B cell (primary cell): ENCODE data around the gene HTT. TPM values are rescaled to one million over a fixed set of nuclear protein-coding genes. Genes with fewer than 3 reads are reported as not detected.

Experiments
- ATAC-seq: fragments of 200-7000 bp; cut with Tn5 transposase; one replicate; pipeline ENCODE4 v1.10.0; 2021; ENCODE audit warnings: low read depth, mild to moderate bottlenecking, moderate number of reproducible peaks, moderate library complexity
- CTCF ChIA-PET: fragments of 350-600 bp; sonication (Branson Sonifier 250); formaldehyde crosslinking; loops from one replicate; lab custom pipeline; 2021; ENCODE audit warnings: antibody characterized with exemption, inconsistent platforms; lab: Charles Lee
- POLR2A ChIA-PET: fragments of 350-600 bp; sonication (Branson Sonifier 250); formaldehyde crosslinking; loops from one replicate; lab custom pipeline; 2021; ENCODE audit warnings: antibody characterized with exemption; lab: Charles Lee
- DNase-seq: peaks from one replicate; pipeline ENCODE4 v3.0.0; 2013
- H2AFZ ChIP-seq: 2 replicates; pipeline ENCODE4 v1.6.1; 2012; ENCODE audit warnings: mild to moderate bottlenecking, low read depth, low read length; ENCODE audit not compliant: insufficient read depth, poor library complexity, severe bottlenecking
- H3K27ac ChIP-seq, 2 donors: 1 replicate in 1 of 2; 2 replicates in 1 of 2; pipeline ENCODE4 v1.5.1; 2012 to 2013; ENCODE audit warnings: low read length in 2 of 2, mild to moderate bottlenecking in 2 of 2, moderate library complexity in 1 of 2
- H3K27me3 ChIP-seq, 4 experiments: fragments of 200-600 bp in 1 of 4; sonication (generic) in 1 of 4; replicated peaks in 1 of 4; 1 replicate in 2 of 4; 2 replicates in 2 of 4; pipeline versions ENCODE4 v1.6.1 to v1.7.0; 2013 to 2016; ENCODE audit warnings: low read length in 3 of 4, mild to moderate bottlenecking in 2 of 4, mixed read lengths in 1 of 4, moderate library complexity in 1 of 4; ENCODE audit not compliant: insufficient read depth in 4 of 4, control insufficient read depth in 3 of 4; ENCODE audit errors: control extremely low read depth in 1 of 4
- H3K36me3 ChIP-seq, 2 experiments: replicated peaks in 1 of 2; 1 replicate in 1 of 2; 2 replicates in 1 of 2; pipeline versions ENCODE4 v1.6.1 to v1.7.1; 2013; ENCODE audit warnings: low read length in 1 of 2; ENCODE audit not compliant: insufficient read depth in 2 of 2, control insufficient read depth in 1 of 2; ENCODE audit errors: control extremely low read depth in 1 of 2, extremely low read depth in 1 of 2
- H3K4me1 ChIP-seq, 2 donors: fragments of 200-600 bp in 1 of 2; sonication (generic) in 1 of 2; 1 replicate in 1 of 2; 2 replicates in 1 of 2; pipeline versions ENCODE4 v1.5.1 to v1.6.1; 2013 to 2017; ENCODE audit warnings: low read length in 2 of 2; ENCODE audit not compliant: control insufficient read depth in 2 of 2, insufficient read depth in 2 of 2
- H3K4me2 ChIP-seq: replicated peaks from 2 replicates; pipeline ENCODE3; 2012; ENCODE audit warnings: mild to moderate bottlenecking, low read depth, low read length; ENCODE audit not compliant: poor library complexity, severe bottlenecking
- H3K4me3 ChIP-seq, 5 experiments: fragments of 200-600 bp in 1 of 5; sonication (generic) in 1 of 5; 1 replicate in 3 of 5; 2 replicates in 2 of 5; pipeline versions ENCODE4 v1.5.1 to v1.7.0; 2011 to 2016; ENCODE audit warnings: low read length in 4 of 5, mild to moderate bottlenecking in 4 of 5, low read depth in 2 of 5, control low read depth in 1 of 5, moderate library complexity in 1 of 5; ENCODE audit not compliant: insufficient read depth in 1 of 5; ENCODE audit errors: control extremely low read depth in 1 of 5, extremely low read depth in 1 of 5
- H3K79me2 ChIP-seq: fragments of 200-600 bp; sonication (generic); one replicate; pipeline ENCODE4 v1.6.0; 2016; ENCODE audit warnings: low read length; ENCODE audit not compliant: control insufficient read depth, insufficient read depth
- H3K9ac ChIP-seq: fragments of 200-600 bp; sonication (generic); 2 replicates; pipeline ENCODE4 v1.6.1; 2017; ENCODE audit warnings: mild to moderate bottlenecking, low read length, moderate library complexity
- H3K9me3 ChIP-seq, 3 donors: one replicate each; pipeline versions ENCODE4 v1.6.1 to v1.7.1; 2013; ENCODE audit warnings: low read length in 2 of 3; ENCODE audit not compliant: control insufficient read depth in 2 of 3, insufficient read depth in 1 of 3; ENCODE audit errors: control extremely low read depth in 1 of 3
- H4K20me1 ChIP-seq: 2 replicates; pipeline ENCODE4 v1.6.0; 2012; ENCODE audit warnings: mild to moderate bottlenecking, low read length; ENCODE audit not compliant: insufficient read depth, control insufficient read depth, poor library complexity, severe bottlenecking
- H3K27ac Mint-ChIP-seq: one replicate; pipeline ENCODE4 v1.8.0; 2021; ENCODE audit warnings: mixed read lengths
- H3K27me3 Mint-ChIP-seq: one replicate; pipeline ENCODE4 v1.8.0; 2021; ENCODE audit warnings: mixed read lengths
- H3K4me1 Mint-ChIP-seq: one replicate; pipeline ENCODE4 v1.8.0; 2021; ENCODE audit warnings: mixed read lengths
- H3K4me3 Mint-ChIP-seq: one replicate; pipeline ENCODE4 v1.8.0; 2021; ENCODE audit warnings: mixed read lengths
- H3K9me3 Mint-ChIP-seq: one replicate; pipeline ENCODE4 v1.8.0; 2022; ENCODE audit warnings: mixed read lengths; ENCODE audit not compliant: insufficient read depth
- EZH2 ChIP-seq: IDR thresholded peaks from 2 replicates; pipeline ENCODE4 v1.6.1; 2012; ENCODE audit warnings: borderline replicate concordance, low read depth, mild to moderate bottlenecking, moderate library complexity, low read length; ENCODE audit not compliant: insufficient read depth, poor library complexity, severe bottlenecking
- WGBS: methylation state at CpG from one replicate; pipeline ENCODE4 v1.1.5; 2013; ENCODE audit warnings: missing lambda C conversion rate; ENCODE audit not compliant: insufficient coverage; 5-methylcytosine and 5-hydroxymethylcytosine counted together
- intact Hi-C: fragments of 100-400 bp; cut with micrococcal nuclease; formaldehyde crosslinking; loops from one replicate; pipeline ENCODE4 v1.10.0; 2022
- polyA plus RNA-seq: library from polyadenylated mRNA; depleted of rRNA; stranded (reverse); fragments of >200 nt; gene quantifications from 2 replicates; pipeline ENCODE4 v1.2.3, GENCODE V29; 2012
- total RNA-seq, 2 donors: library from RNA; stranded (reverse); fragments of 120-200 nt in 1 of 2; gene quantifications; 1 replicate in 1 of 2; 2 replicates in 1 of 2; pipeline versions ENCODE4 v1.2.3 to v1.2.4, GENCODE V29; 2013 to 2022
- TF ChIP-seq, protein P1 (sequence below): fragments of 200-600 bp; IDR thresholded peaks from one replicate; pipeline ENCODE4 v1.8.0; 2022; ENCODE audit warnings: antibody characterized with exemption, mild to moderate bottlenecking

Gene HTT
- total and polyA plus RNA-seq, 2 donors (not counting 1 experiment from before 2014, with no cell fraction given): 52.8 to 195 TPM

DNA sequence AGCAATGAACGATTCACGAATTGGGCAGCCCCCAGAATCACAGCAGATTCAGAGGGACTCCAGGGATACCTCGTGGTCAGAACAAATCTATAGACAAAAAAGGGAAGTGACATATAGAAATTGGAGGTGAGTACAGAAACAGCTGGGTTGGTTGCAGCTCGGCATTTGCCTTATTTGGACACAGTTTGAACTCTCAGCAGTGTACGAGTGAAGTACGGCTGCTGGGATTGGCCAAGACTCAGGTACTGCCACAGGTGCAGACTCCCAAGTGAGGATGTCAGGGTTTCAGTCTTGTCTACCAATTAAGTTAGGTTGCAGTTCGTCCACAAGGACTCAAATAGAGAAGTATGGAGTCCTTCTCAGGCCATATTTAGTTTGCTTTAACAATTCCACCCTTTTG is 28.3 kb upstream of the HTT start:
- H3K9ac ChIP-seq: peak overlapping the region; percentile 29
- ATAC-seq (no peak), DNase-seq (peak; percentile 64)
- TF ChIP-seq EZH2: no peak
- TF ChIP-seq, protein P1, sequence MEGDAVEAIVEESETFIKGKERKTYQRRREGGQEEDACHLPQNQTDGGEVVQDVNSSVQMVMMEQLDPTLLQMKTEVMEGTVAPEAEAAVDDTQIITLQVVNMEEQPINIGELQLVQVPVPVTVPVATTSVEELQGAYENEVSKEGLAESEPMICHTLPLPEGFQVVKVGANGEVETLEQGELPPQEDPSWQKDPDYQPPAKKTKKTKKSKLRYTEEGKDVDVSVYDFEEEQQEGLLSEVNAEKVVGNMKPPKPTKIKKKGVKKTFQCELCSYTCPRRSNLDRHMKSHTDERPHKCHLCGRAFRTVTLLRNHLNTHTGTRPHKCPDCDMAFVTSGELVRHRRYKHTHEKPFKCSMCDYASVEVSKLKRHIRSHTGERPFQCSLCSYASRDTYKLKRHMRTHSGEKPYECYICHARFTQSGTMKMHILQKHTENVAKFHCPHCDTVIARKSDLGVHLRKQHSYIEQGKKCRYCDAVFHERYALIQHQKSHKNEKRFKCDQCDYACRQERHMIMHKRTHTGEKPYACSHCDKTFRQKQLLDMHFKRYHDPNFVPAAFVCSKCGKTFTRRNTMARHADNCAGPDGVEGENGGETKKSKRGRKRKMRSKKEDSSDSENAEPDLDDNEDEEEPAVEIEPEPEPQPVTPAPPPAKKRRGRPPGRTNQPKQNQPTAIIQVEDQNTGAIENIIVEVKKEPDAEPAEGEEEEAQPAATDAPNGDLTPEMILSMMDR: no peak
- ChIA-PET POLR2A (no interaction called here), CTCF (interaction anchor here (1.1 to 5.0 kb wide), 7 partner anchors 8 to 350 kb away, joined by 3 to 29 read pairs (median 3); no protein-coding TSS in a partner anchor)
- H3K79me2 ChIP-seq: peaks cover 15% of the 10 kb centered on the region
- H3K27ac Mint-ChIP-seq: peak overlapping the region; percentile 91
- H4K20me1 ChIP-seq: no peaks in the 10 kb centered on the region
- H2AFZ ChIP-seq: no peak overlapping the region
- H3K27me3 ChIP-seq: no peaks in the 10 kb centered on the region
- no peaks in the 10 kb centered on the region for H3K27me3 Mint-ChIP-seq
- no peaks in the 10 kb centered on the region for H3K36me3 ChIP-seq
- peak overlapping the region; percentile 54 for H3K4me2 ChIP-seq
- H3K4me3 ChIP-seq: peak overlapping the region in 1 of 5 experiments; percentile 20
- WGBS: 35% methylated on average over 4 of the region's 7 CpGs
- peak overlapping the region; percentile 54 for H3K4me3 Mint-ChIP-seq
- no peaks in the 10 kb centered on the region for H3K9me3 Mint-ChIP-seq
- peaks cover 47 to 75% of the 10 kb centered on the region in 2 donors for H3K4me1 ChIP-seq
- peak overlapping the region; percentile 83 to 97 for H3K27ac ChIP-seq
- intact Hi-C loops: loop anchor here (2.0 to 10.0 kb wide), 7 partner anchors 83 to 439 kb away; partner anchors contain the start of genes ADD1, GRK4 and NOP14
- peaks cover 0 to 12% (median 5%) of the 10 kb centered on the region in 3 donors for H3K9me3 ChIP-seq
- peaks cover 58% of the 10 kb centered on the region for H3K4me1 Mint-ChIP-seq

DNA sequence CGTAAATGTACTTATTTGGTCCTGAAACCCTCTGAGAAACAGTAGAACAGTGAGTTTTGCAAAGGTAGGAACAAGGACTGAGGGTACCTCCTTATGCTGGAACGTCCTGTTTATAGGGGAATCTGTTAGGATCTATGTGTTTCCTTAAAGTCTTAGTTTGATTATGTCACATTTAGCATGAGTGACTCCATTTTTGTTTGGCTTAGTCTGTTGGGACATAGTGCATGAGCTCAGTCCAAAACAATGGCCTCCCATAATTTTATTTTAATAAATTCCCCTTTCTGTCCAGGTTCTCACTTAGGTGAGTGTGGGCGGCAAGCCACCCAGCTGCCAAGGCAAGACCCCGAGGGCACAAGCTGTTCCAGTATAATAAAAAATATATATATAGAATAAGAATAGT is 27.9 kb upstream of the HTT start:
- POLR2A ChIA-PET: interaction anchor here (0.8 kb wide), 1 partner anchor 9 kb away, joined by 3 read pairs; no protein-coding TSS in a partner anchor
- no peak overlapping the region for H3K4me3 Mint-ChIP-seq
- TF ChIP-seq EZH2: no peak
- TF ChIP-seq, protein P1: no peak
- peak overlapping the region; percentile 91 for H3K27ac Mint-ChIP-seq
- WGBS: 100% methylated on average over 1 of the region's 4 CpGs
- DNase-seq: no peak
- peak overlapping the region; percentile 92 to 97 for H3K27ac ChIP-seq
- CTCF ChIA-PET: interaction anchor here (0.9 to 5.0 kb wide), 7 partner anchors 9 to 350 kb away, joined by 3 to 29 read pairs (median 3); no protein-coding TSS in a partner anchor
- H3K9me3 Mint-ChIP-seq: no peaks in the 10 kb centered on the region
- peak overlapping the region in 1 of 5 experiments; percentile 20 for H3K4me3 ChIP-seq
- intact Hi-C loops: loop anchor here (1.0 to 10.0 kb wide), 11 partner anchors 8 to 438 kb away; partner anchors contain the start of genes ADD1, GRK4, HTT and HTT-AS
- H3K27me3 Mint-ChIP-seq: no peaks in the 10 kb centered on the region
- no peak for ATAC-seq
- H3K4me1 Mint-ChIP-seq: peaks cover 54% of the 10 kb centered on the region
- H3K27me3 ChIP-seq: no peaks in the 10 kb centered on the region
- H3K4me1 ChIP-seq: peaks cover 47 to 70% of the 10 kb centered on the region in 2 donors
- H3K4me2 ChIP-seq: peak overlapping the region; percentile 54
- peaks cover 0 to 12% (median 5%) of the 10 kb centered on the region in 3 donors for H3K9me3 ChIP-seq
- peaks cover 14% of the 10 kb centered on the region for H3K79me2 ChIP-seq
- no peak overlapping the region for H3K9ac ChIP-seq
- no peaks in the 10 kb centered on the region for H3K36me3 ChIP-seq
- no peaks in the 10 kb centered on the region for H4K20me1 ChIP-seq
- no peak overlapping the region for H2AFZ ChIP-seq
